Caco-2 (cell line): ENCODE data around the gene ADARB2. TPM values are rescaled to one million over a fixed set of nuclear protein-coding genes. Genes with fewer than 3 reads are reported as not detected.
"Not testable (repeated sequence)": the region's sequence is repeated elsewhere in the genome, so short reads cannot be mapped to it uniquely, and the experiment has no call there.

ENCODE experiments used
- BruUV-seq: library from RNA; stranded (reverse); fragments of 400-500 nt; replicated peaks from 2 replicates; lab custom pipeline; 2021; lab: Mats Ljungman, UMichigan
- CTCF ChIA-PET: fragments of 300-600 bp; sonication (Branson Sonifier 250); formaldehyde crosslinking; loops from one replicate; lab custom pipeline; 2022; ENCODE audit warnings: antibody characterized with exemption; lab: Charles Lee
- POLR2A ChIA-PET: fragments of 300-600 bp; sonication (Branson Sonifier 250); formaldehyde crosslinking; loops from one replicate; lab custom pipeline; 2022; ENCODE audit warnings: antibody characterized with exemption; lab: Charles Lee
- DNase-seq, 2 experiments: peaks; one replicate each; pipeline versions ENCODE4 v3.0.0 to v3.0.0-alpha.2; 2020 to 2022
- H3K27me3 ChIP-seq: replicated peaks from 2 replicates; pipeline ENCODE4 v1.6.0; 2011; ENCODE audit warnings: low read length; ENCODE audit not compliant: control insufficient read depth, insufficient read depth
- H3K36me3 ChIP-seq: 2 replicates; pipeline ENCODE4 v1.5.1; 2011; ENCODE audit warnings: low read length; ENCODE audit not compliant: control insufficient read depth, insufficient read depth
- H3K4me1 ChIP-seq: fragments of 250-450 bp; sonication (Bioruptor Pico); 2 replicates; pipeline ENCODE4 v1.5.1; 2020; ENCODE audit warnings: mild to moderate bottlenecking
- H3K4me3 ChIP-seq: 2 replicates; pipeline ENCODE4 v1.5.1; 2011; ENCODE audit warnings: low read depth, mild to moderate bottlenecking, control low read depth, low read length
- H3K9me3 ChIP-seq: fragments of 250-450 bp; sonication (Bioruptor Pico); 2 replicates; pipeline ENCODE4 v1.5.1; 2020; ENCODE audit warnings: mild to moderate bottlenecking, moderate library complexity
- H3K27ac Mint-ChIP-seq: one replicate; pipeline ENCODE4 v1.8.0; 2022; ENCODE audit warnings: mixed read lengths; ENCODE audit not compliant: unreplicated experiment
- H3K27me3 Mint-ChIP-seq: one replicate; pipeline ENCODE4 v1.8.0; 2022; ENCODE audit warnings: mixed read lengths; ENCODE audit not compliant: insufficient read depth, unreplicated experiment
- H3K36me3 Mint-ChIP-seq: one replicate; pipeline ENCODE4 v1.8.0; 2022; ENCODE audit warnings: mild to moderate bottlenecking, mixed read lengths; ENCODE audit not compliant: insufficient read depth, unreplicated experiment
- H3K4me1 Mint-ChIP-seq: one replicate; pipeline ENCODE4 v1.8.0; 2022; ENCODE audit warnings: low read depth, mixed read lengths; ENCODE audit not compliant: unreplicated experiment
- H3K4me3 Mint-ChIP-seq: one replicate; pipeline ENCODE4 v1.8.0; 2022; ENCODE audit warnings: mild to moderate bottlenecking, moderate library complexity, mixed read lengths; ENCODE audit not compliant: unreplicated experiment
- H3K9me3 Mint-ChIP-seq: one replicate; pipeline ENCODE4 v1.8.0; 2022; ENCODE audit warnings: mixed read lengths; ENCODE audit not compliant: unreplicated experiment
- intact Hi-C: fragments of 100-400 bp; cut with micrococcal nuclease; formaldehyde crosslinking; loops from one replicate; pipeline ENCODE4 v1.10.0; 2022; ENCODE audit not compliant: unreplicated experiment
- total RNA-seq: library from RNA; stranded (reverse); gene quantifications from 2 replicates; pipeline ENCODE4 v1.2.3, GENCODE V29; 2022
- TF ChIP-seq, protein P1 (sequence below), 2 experiments: fragments of 200-600 bp in 1 of 2; IDR thresholded peaks; 1 replicate in 1 of 2; 2 replicates in 1 of 2; pipeline versions ENCODE4 v1.5.1 to v1.8.0; 2011 to 2022; ENCODE audit warnings: antibody characterized with exemption in 1 of 2, control low read depth in 1 of 2, inconsistent platforms in 1 of 2, low read depth in 1 of 2, low read length in 1 of 2, mild to moderate bottlenecking in 1 of 2, moderate library complexity in 1 of 2; ENCODE audit not compliant: insufficient read depth in 1 of 2, severe bottlenecking in 1 of 2, unreplicated experiment in 1 of 2

ADARB2 gene
- total RNA-seq, 1 experiment from 2014 or later, result 0.27 TPM

GRCh38 chr10:1229116-1229515, 508.2 kb downstream of the ADARB2 start:
- Mint-ChIP-seq H3K4me1 (no peaks in the 10 kb centered on the region), H3K27me3 (peaks cover 3% of the 10 kb centered on the region), H3K4me3 (no peak overlapping the region), H3K27ac (no peak overlapping the region), H3K9me3 (peaks cover 15% of the 10 kb centered on the region), H3K36me3 (no peaks in the 10 kb centered on the region)
- Histone ChIP-seq H3K9me3 (no peaks in the 10 kb centered on the region), H3K4me1 (0 out of 2 replicates have a peak, but pooled peaks cover 7% of the 10 kb centered on the region), H3K36me3 (no peaks in the 10 kb centered on the region), H3K4me3 (no peak overlapping the region), H3K27me3 (no peaks in the 10 kb centered on the region)
- ChIA-PET CTCF (no interaction called here), POLR2A (no interaction called here)
- intact Hi-C loops, result no loop called here
- no peak for DNase-seq
- BruUV-seq, result no TSS peak
- TF ChIP-seq, protein P1, sequence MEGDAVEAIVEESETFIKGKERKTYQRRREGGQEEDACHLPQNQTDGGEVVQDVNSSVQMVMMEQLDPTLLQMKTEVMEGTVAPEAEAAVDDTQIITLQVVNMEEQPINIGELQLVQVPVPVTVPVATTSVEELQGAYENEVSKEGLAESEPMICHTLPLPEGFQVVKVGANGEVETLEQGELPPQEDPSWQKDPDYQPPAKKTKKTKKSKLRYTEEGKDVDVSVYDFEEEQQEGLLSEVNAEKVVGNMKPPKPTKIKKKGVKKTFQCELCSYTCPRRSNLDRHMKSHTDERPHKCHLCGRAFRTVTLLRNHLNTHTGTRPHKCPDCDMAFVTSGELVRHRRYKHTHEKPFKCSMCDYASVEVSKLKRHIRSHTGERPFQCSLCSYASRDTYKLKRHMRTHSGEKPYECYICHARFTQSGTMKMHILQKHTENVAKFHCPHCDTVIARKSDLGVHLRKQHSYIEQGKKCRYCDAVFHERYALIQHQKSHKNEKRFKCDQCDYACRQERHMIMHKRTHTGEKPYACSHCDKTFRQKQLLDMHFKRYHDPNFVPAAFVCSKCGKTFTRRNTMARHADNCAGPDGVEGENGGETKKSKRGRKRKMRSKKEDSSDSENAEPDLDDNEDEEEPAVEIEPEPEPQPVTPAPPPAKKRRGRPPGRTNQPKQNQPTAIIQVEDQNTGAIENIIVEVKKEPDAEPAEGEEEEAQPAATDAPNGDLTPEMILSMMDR (IDR thresholded peaks at IDR 0.05; ENCODE audit: insufficient read depth in 1 of 2, low read depth in 1 of 2, low read length in 1 of 2, severe bottlenecking in 1 of 2, unreplicated experiment in 1 of 2), result no peak

GRCh38 chr10:1228467-1228975, 508.8 kb downstream of the ADARB2 start:
- ChIA-PET POLR2A (interaction anchor here (0.7 kb wide), 1 partner anchor 1872 kb away, joined by 4 read pairs; no protein-coding TSS in a partner anchor), CTCF (no interaction called here)
- Mint-ChIP-seq H3K4me3 (no peak overlapping the region), H3K9me3 (peaks cover 17% of the 10 kb centered on the region), H3K27ac (no peak overlapping the region), H3K27me3 (peaks cover 3% of the 10 kb centered on the region), H3K36me3 (no peaks in the 10 kb centered on the region), H3K4me1 (no peaks in the 10 kb centered on the region)
- TF ChIP-seq, protein P1 (IDR thresholded peaks at IDR 0.05; ENCODE audit: insufficient read depth in 1 of 2, low read depth in 1 of 2, low read length in 1 of 2, severe bottlenecking in 1 of 2, unreplicated experiment in 1 of 2), result no peak
- 0 out of 2 replicates have a peak, but pooled peaks cover 7% of the 10 kb centered on the region for H3K4me1 ChIP-seq
- H3K27me3 ChIP-seq, result no peaks in the 10 kb centered on the region
- intact Hi-C loops, result no loop called here
- no peak overlapping the region for H3K4me3 ChIP-seq
- no peaks in the 10 kb centered on the region for H3K36me3 ChIP-seq
- H3K9me3 ChIP-seq, result no peaks in the 10 kb centered on the region
- DNase-seq, result no peak
- BruUV-seq, result no TSS peak

DNA sequence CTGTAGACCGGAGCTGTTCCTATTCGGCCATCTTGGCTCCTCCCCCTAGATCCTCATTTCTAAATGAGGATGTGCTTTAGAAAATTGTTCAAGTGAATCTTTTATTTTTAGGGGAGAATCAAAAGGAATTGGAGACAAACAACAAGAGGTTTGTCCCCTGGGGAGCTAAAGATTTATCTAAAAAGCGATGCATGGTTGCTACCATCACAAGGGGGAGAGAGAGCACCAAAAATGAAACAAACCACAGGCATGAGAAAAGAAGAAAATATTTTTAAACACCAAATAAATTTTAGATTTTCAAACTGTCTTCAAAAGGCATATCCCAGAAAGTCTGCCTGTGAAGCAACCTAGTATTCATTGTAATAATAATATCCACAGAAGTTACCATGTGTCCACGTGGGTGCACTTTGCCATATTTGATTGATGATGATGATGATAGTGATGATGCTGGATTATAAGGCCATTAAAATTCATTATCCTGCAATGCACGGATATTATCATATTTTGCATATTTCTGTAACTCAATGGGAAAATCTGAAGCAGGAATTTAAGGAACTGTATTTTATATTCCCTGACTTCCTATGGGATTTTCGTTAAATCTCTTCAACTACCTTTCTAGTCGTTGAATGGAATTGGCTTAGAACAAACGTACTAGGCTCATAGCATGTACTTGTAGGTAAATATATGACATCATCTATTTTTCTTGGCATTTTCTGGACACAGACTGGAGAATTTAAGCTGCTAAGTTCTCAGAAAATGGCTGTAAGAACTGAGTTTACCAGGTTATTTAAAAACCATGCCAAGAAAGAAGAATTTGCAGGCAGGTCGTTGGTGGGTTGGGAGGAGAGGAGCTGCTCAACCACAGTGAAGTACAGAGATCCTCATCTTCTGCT, 509.6 kb downstream of the ADARB2 start:
- Mint-ChIP-seq H3K27me3 (peaks cover 3% of the 10 kb centered on the region), H3K27ac (peak overlapping the region; percentile 20), H3K9me3 (peaks cover 17% of the 10 kb centered on the region), H3K4me3 (peak overlapping the region; percentile 75), H3K36me3 (no peaks in the 10 kb centered on the region), H3K4me1 (no peaks in the 10 kb centered on the region)
- intact Hi-C loops, result no loop called here
- CTCF ChIA-PET, result interaction anchor here (1.4 kb wide), 1 partner anchor 118 kb away, joined by 3 read pairs; no protein-coding TSS in a partner anchor
- H3K36me3 ChIP-seq, result no peaks in the 10 kb centered on the region
- TF ChIP-seq, protein P1 (IDR thresholded peaks at IDR 0.05; ENCODE audit: insufficient read depth in 1 of 2, low read depth in 1 of 2, low read length in 1 of 2, severe bottlenecking in 1 of 2, unreplicated experiment in 1 of 2), result no peak
- no TSS peak for BruUV-seq
- 0 out of 2 replicates have a peak, but pooled peaks cover 7% of the 10 kb centered on the region for H3K4me1 ChIP-seq
- no peaks in the 10 kb centered on the region for H3K27me3 ChIP-seq
- no peak for DNase-seq
- H3K9me3 ChIP-seq, result no peaks in the 10 kb centered on the region
- peak overlapping the region; percentile 48 for H3K4me3 ChIP-seq
- POLR2A ChIA-PET, result interaction anchor here (0.7 kb wide), 1 partner anchor 1873 kb away, joined by 4 read pairs; no protein-coding TSS in a partner anchor

GRCh38 chr10:1226907-1227306, 510.4 kb downstream of the ADARB2 start:
- H3K36me3 Mint-ChIP-seq, intact Hi-C loops, H3K4me1 Mint-ChIP-seq, H3K9me3 ChIP-seq, POLR2A ChIA-PET, BruUV-seq, H3K27me3 Mint-ChIP-seq, H3K36me3 ChIP-seq, H3K27me3 ChIP-seq, H3K4me1 ChIP-seq: not testable (repeated sequence)
- DNase-seq, result peak; percentile 68 to 70
- peak overlapping the region; percentile 48 for H3K4me3 ChIP-seq
- CTCF ChIA-PET, result interaction anchor here (1.4 kb wide), 1 partner anchor 117 kb away, joined by 3 read pairs; no protein-coding TSS in a partner anchor
- peaks cover 17% of the 10 kb centered on the region for H3K9me3 Mint-ChIP-seq
- peak overlapping the region; percentile 20 for H3K27ac Mint-ChIP-seq
- peak overlapping the region; percentile 75 for H3K4me3 Mint-ChIP-seq
